Measurements from ENCODE around the gene GARIN5A. TPM values are rescaled to one million over a fixed set of nuclear protein-coding genes. Genes with fewer than 3 reads are reported as not detected.

Gene GARIN5A
- total RNA-seq, 1 donor from 2014 or later = 2.0 TPM

GRCh38 chr19:50428772-50429463 lies 47.7 kb downstream of the GARIN5A start:
- Mint-ChIP-seq H3K9me3 (ENCODE audit: unreplicated experiment) (no peaks in the 10 kb centered on the region), H3K27ac (ENCODE audit: unreplicated experiment) (no peak overlapping the region), H3K36me3 (ENCODE audit: unreplicated experiment) (no peaks in the 10 kb centered on the region), H3K4me1 (ENCODE audit: unreplicated experiment) (peaks cover 20% of the 10 kb centered on the region), H3K27me3 (ENCODE audit: unreplicated experiment) (peaks cover 15% of the 10 kb centered on the region), H3K4me3 (ENCODE audit: unreplicated experiment) (no peak overlapping the region)
- DNase-seq (ENCODE audit: extremely low spot score, unreplicated experiment) = no peak
- TF ChIP-seq, protein P1, sequence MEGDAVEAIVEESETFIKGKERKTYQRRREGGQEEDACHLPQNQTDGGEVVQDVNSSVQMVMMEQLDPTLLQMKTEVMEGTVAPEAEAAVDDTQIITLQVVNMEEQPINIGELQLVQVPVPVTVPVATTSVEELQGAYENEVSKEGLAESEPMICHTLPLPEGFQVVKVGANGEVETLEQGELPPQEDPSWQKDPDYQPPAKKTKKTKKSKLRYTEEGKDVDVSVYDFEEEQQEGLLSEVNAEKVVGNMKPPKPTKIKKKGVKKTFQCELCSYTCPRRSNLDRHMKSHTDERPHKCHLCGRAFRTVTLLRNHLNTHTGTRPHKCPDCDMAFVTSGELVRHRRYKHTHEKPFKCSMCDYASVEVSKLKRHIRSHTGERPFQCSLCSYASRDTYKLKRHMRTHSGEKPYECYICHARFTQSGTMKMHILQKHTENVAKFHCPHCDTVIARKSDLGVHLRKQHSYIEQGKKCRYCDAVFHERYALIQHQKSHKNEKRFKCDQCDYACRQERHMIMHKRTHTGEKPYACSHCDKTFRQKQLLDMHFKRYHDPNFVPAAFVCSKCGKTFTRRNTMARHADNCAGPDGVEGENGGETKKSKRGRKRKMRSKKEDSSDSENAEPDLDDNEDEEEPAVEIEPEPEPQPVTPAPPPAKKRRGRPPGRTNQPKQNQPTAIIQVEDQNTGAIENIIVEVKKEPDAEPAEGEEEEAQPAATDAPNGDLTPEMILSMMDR (IDR thresholded peaks at IDR 0.05) = no peak

DNA sequence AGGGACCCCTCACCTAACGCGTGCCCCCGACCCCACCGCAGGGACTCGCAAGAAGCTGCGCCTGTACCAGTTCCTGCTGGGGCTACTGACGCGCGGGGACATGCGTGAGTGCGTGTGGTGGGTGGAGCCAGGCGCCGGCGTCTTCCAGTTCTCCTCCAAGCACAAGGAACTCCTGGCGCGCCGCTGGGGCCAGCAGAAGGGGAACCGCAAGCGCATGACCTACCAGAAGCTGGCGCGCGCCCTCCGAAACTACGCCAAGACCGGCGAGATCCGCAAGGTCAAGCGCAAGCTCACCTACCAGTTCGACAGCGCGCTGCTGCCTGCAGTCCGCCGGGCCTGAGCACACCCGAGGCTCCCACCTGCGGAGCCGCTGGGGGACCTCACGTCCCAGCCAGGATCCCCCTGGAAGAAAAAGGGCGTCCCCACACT lies 48.6 kb downstream of the GARIN5A start:
- peaks cover 15% of the 10 kb centered on the region for H3K27me3 Mint-ChIP-seq (ENCODE audit: unreplicated experiment)
- TF ChIP-seq, protein P1 (IDR thresholded peaks at IDR 0.05) = no peak
- H3K4me3 Mint-ChIP-seq (ENCODE audit: unreplicated experiment) = no peak overlapping the region

GRCh38 chr19:50427318-50427925 lies 49.2 kb downstream of the GARIN5A start:
- Mint-ChIP-seq H3K27ac (ENCODE audit: unreplicated experiment) (no peak overlapping the region), H3K9me3 (ENCODE audit: unreplicated experiment) (no peaks in the 10 kb centered on the region), H3K4me1 (ENCODE audit: unreplicated experiment) (peaks cover 13% of the 10 kb centered on the region), H3K36me3 (ENCODE audit: unreplicated experiment) (no peaks in the 10 kb centered on the region), H3K27me3 (ENCODE audit: unreplicated experiment) (peaks cover 15% of the 10 kb centered on the region), H3K4me3 (ENCODE audit: unreplicated experiment) (no peak overlapping the region)
- TF ChIP-seq, protein P1 (IDR thresholded peaks at IDR 0.05) = no peak
- DNase-seq (ENCODE audit: extremely low spot score, unreplicated experiment) = no peak

More for the DNA sequence above, 48.6 kb downstream of the GARIN5A start:
- Mint-ChIP-seq H3K27ac (ENCODE audit: unreplicated experiment) (no peak overlapping the region), H3K4me1 (ENCODE audit: unreplicated experiment) (peaks cover 18% of the 10 kb centered on the region), H3K36me3 (ENCODE audit: unreplicated experiment) (no peaks in the 10 kb centered on the region), H3K9me3 (ENCODE audit: unreplicated experiment) (no peaks in the 10 kb centered on the region)
- DNase-seq (ENCODE audit: extremely low spot score, unreplicated experiment) = no peak

DNA sequence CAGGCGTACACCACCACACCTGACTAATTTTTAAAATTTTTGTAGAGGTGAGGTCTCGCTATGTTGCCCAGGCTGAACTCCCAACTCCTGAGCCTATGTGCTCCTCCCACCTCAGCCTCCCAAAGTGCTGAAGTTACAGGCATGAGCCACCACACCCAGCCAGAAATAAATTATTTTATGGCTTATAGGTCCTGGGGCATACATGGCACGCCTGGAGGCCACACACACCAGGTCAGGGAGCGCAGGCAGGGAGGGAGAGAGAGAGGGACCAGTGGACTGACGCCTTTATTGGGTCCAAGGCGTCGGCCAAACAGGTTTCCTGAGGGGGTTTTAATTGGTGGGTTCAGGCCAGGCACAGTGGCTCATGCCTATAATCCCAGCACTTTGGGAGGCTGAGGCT lies 51.1 kb downstream of the GARIN5A start:
- Mint-ChIP-seq H3K4me3 (ENCODE audit: unreplicated experiment) (no peak overlapping the region), H3K36me3 (ENCODE audit: unreplicated experiment) (no peaks in the 10 kb centered on the region), H3K4me1 (ENCODE audit: unreplicated experiment) (no peaks in the 10 kb centered on the region), H3K27ac (ENCODE audit: unreplicated experiment) (no peak overlapping the region), H3K9me3 (ENCODE audit: unreplicated experiment) (no peaks in the 10 kb centered on the region), H3K27me3 (ENCODE audit: unreplicated experiment) (peaks cover 7% of the 10 kb centered on the region)
- DNase-seq (ENCODE audit: extremely low spot score, unreplicated experiment) = no peak
- TF ChIP-seq, protein P1 (IDR thresholded peaks at IDR 0.05) = no peak

DNA sequence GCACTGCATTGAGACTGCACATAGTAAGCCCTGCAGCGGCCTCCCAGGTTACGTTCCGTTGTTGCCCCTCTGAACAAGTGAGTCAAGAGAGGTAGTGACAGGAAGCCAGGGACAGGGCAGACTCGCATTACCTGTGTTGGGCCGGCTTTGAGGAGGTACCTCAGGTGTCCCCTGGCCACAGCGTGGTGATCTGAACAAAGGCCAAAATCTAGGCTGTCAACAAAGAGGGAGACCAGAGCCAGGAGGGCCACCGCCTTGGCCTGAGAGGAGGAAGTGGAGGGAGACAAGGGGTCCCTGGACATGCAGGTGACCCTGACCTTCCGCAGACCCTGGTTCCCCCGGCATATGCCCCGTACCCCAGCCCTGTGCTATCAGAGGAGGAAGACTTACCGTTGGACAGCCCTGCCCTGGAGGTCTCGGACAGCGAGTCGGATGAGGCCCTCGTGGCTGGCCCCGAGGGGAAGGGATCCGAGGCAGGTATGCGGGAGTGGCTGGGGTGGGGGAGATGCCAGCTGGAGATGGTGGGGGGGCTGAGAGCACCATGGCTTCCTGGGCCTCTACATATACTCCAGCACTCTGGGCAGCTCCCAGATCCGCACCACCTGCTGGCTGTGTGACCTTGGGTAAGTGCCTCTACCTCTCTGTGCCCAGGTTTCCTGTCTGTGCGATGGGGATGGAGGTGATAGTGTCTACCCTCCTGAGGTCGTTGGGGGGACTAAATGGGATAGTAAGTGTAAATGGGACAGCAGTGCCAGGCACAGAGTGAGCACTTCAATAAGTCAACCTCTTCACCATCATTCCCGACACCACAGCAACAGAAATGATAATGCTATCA lies 53.2 kb downstream of the GARIN5A start:
- no peak overlapping the region for H3K27ac Mint-ChIP-seq (ENCODE audit: unreplicated experiment)
- H3K9me3 Mint-ChIP-seq (ENCODE audit: unreplicated experiment) = no peaks in the 10 kb centered on the region
- H3K4me1 Mint-ChIP-seq (ENCODE audit: unreplicated experiment) = peaks cover 3% of the 10 kb centered on the region
- no peaks in the 10 kb centered on the region for H3K36me3 Mint-ChIP-seq (ENCODE audit: unreplicated experiment)
- no peak for DNase-seq (ENCODE audit: extremely low spot score, unreplicated experiment)
- no peak overlapping the region for H3K4me3 Mint-ChIP-seq (ENCODE audit: unreplicated experiment)
- TF ChIP-seq, protein P1 (IDR thresholded peaks at IDR 0.05) = no peak
- H3K27me3 Mint-ChIP-seq (ENCODE audit: unreplicated experiment) = peaks cover 11% of the 10 kb centered on the region

Measured in osteocyte (in vitro differentiated cells).